ENCODE measurements around the gene BCAS3.

The BCAS3 gene

DNA sequence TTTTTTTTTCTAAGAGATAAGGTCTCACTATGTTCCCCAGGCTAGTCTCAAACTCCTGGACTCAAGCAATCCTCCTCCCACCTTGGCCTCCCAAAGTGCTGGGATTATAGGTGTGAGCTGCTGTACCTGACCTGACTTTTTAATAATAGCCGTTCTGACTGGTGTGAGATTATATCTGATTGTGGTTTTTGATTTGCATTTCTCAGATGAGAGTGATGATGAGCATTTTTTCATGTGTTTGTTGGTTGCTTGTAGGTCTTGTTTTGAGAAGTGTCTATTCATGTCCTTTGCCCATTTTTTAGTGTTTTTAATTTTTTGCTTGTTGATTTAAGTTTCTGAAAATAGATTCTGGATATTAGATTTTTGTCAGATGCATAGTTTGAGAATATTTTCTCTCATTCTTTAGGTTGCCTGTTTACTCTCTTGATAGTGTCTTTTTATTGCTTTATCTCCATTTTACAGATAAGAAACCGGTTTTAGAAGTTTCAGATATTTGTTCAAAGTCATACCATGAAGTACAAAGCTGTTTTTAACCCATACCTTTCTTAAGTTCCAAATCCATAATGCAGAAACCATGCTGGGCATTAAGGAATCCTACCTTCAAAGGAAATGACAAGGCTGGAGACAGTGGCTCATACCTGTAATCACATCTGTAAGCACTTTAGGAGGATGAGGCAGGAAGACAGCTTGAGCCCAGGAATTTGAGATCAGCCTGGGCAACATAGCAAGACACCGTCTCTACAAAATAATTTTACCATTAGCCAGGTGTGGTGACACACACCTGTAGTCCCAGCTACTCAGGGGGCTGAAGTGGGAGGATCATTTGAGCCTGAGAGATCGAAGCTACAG is 553.5 kb downstream of the BCAS3 start:
- Histone ChIP-seq H3K4me1 (ENCODE audit: control extremely low read depth in 1 of 4, control insufficient read depth in 4 of 4, insufficient read depth in 4 of 4, low read length in 3 of 4) (peaks cover 0 to 7% (median 0%) of the 10 kb centered on the region in 4 experiments), H3K27me3 (replicated peaks in 2 of 5; ENCODE audit: control insufficient read depth in 4 of 5, insufficient read depth in 5 of 5, low read length in 4 of 5) (peaks cover 0 to 15% (median 0%) of the 10 kb centered on the region in 5 experiments), H3K9me3 (ENCODE audit: control extremely low read depth in 1 of 5, control insufficient read depth in 4 of 5, insufficient read depth in 2 of 5, low read depth in 1 of 5, low read length in 4 of 5) (no peaks in the 10 kb centered on the region), H3K27ac (ENCODE audit: insufficient read depth in 1 of 2, low read depth in 1 of 2, low read length in 2 of 2, poor library complexity in 1 of 2, severe bottlenecking in 2 of 2) (no peak overlapping the region), H3K36me3 (ENCODE audit: control insufficient read depth in 4 of 4, insufficient read depth in 4 of 4, low read length in 3 of 4) (no peaks in the 10 kb centered on the region), H3K4me3 (ENCODE audit: control insufficient read depth in 1 of 7, extremely low read depth in 1 of 7, insufficient read depth in 4 of 7, low read depth in 2 of 7, low read length in 6 of 7) (no peak overlapping the region)
- POLR2A ChIA-PET: no interaction called here
- CTCF ChIA-PET: no interaction called here
- no peak for DNase-seq
- WGBS (ENCODE audit: insufficient coverage): 100% methylated on average over 3 of the region's 4 CpGs

DNA sequence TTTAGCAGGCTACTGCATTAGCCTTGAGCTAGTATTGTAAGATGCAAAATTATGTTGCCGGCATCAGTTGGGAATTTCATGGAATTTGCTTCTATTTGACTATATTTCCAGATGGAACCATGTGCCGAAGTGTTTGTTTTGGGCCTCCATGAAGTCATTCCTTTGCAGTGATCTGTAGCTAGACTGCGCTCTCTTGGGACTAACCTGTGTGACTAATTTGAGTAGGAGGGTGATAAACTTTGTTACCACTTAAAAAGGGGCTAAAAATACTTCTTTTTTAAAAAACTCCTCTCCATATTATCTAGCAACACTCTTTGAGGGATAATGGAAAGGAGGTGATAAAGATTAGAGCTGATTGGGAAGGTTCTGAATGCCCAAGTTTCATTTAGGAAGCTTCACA is 555.2 kb downstream of the BCAS3 start:
- Histone ChIP-seq H3K27ac (ENCODE audit: insufficient read depth in 1 of 2, low read depth in 1 of 2, low read length in 2 of 2, poor library complexity in 1 of 2, severe bottlenecking in 2 of 2) (no peak overlapping the region), H3K4me1 (ENCODE audit: control extremely low read depth in 1 of 4, control insufficient read depth in 4 of 4, insufficient read depth in 4 of 4, low read length in 3 of 4) (peaks cover 0 to 7% (median 0%) of the 10 kb centered on the region in 4 experiments), H3K9me3 (ENCODE audit: control extremely low read depth in 1 of 5, control insufficient read depth in 4 of 5, insufficient read depth in 2 of 5, low read depth in 1 of 5, low read length in 4 of 5) (peaks cover 0 to 5% (median 2%) of the 10 kb centered on the region in 5 experiments), H3K36me3 (ENCODE audit: control insufficient read depth in 4 of 4, insufficient read depth in 4 of 4, low read length in 3 of 4) (no peaks in the 10 kb centered on the region), H3K27me3 (replicated peaks in 2 of 5; ENCODE audit: control insufficient read depth in 4 of 5, insufficient read depth in 5 of 5, low read length in 4 of 5) (peaks cover 0 to 15% (median 0%) of the 10 kb centered on the region in 5 experiments), H3K4me3 (ENCODE audit: control insufficient read depth in 1 of 7, extremely low read depth in 1 of 7, insufficient read depth in 4 of 7, low read depth in 2 of 7, low read length in 6 of 7) (no peak overlapping the region)
- 92% methylated on average over 2 of the region's 3 CpGs for WGBS (ENCODE audit: insufficient coverage)
- POLR2A ChIA-PET: no interaction called here
- DNase-seq: no peak
- CTCF ChIA-PET: no interaction called here

DNA sequence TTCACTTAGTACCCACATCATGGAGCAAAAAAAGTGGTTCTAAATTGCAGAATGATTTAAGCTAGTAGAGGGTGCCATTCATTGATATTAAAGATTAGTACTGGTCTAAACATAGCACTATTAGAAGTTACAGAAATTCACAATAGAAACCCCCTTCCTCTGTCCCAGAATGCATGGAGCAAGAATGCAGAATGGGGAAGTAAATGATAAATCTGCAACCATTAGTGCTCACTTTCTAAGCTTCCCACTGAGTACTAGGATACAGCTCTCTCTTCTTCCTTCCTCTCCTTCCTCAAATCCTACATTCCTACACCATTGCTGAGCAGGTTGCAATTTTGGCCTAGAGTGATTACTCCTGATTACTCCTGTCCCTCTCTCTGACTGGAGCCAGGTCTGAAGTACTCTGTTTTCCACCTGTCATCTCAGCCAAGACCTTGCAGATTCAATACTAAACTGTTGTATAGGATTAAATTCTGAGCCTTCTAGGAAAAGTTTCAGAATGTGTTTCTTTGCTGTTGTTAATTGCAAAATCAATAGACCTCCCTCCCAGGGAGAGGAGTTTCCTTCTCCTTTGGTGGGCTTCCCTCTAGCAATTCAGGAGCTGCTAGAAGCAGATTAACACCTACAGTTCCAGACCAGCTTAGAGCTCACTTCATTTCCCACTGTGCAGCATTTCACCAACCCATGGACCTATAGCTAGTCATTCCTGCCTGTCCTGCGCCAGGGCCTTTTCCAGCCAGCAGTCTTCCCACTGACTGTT is 556.5 kb downstream of the BCAS3 start:
- Histone ChIP-seq H3K27ac (ENCODE audit: insufficient read depth in 1 of 2, low read depth in 1 of 2, low read length in 2 of 2, poor library complexity in 1 of 2, severe bottlenecking in 2 of 2) (no peak overlapping the region), H3K4me1 (ENCODE audit: control extremely low read depth in 1 of 4, control insufficient read depth in 4 of 4, insufficient read depth in 4 of 4, low read length in 3 of 4) (peaks cover 0 to 7% (median 0%) of the 10 kb centered on the region in 4 experiments), H3K9me3 (ENCODE audit: control extremely low read depth in 1 of 5, control insufficient read depth in 4 of 5, insufficient read depth in 2 of 5, low read depth in 1 of 5, low read length in 4 of 5) (peaks cover 0 to 5% (median 2%) of the 10 kb centered on the region in 5 experiments), H3K4me3 (ENCODE audit: control insufficient read depth in 1 of 7, extremely low read depth in 1 of 7, insufficient read depth in 4 of 7, low read depth in 2 of 7, low read length in 6 of 7) (no peak overlapping the region), H3K36me3 (ENCODE audit: control insufficient read depth in 4 of 4, insufficient read depth in 4 of 4, low read length in 3 of 4) (no peaks in the 10 kb centered on the region), H3K27me3 (replicated peaks in 2 of 5; ENCODE audit: control insufficient read depth in 4 of 5, insufficient read depth in 5 of 5, low read length in 4 of 5) (peaks cover 0 to 24% (median 5%) of the 10 kb centered on the region in 5 experiments)
- 100% methylated on average over 1 of the region's 1 CpG for WGBS (ENCODE audit: insufficient coverage)
- DNase-seq: no peak
- ChIA-PET CTCF (interaction anchor here (1.2 kb wide), 1 partner anchor 8 kb away, joined by 3 read pairs; no protein-coding TSS in a partner anchor), POLR2A (no interaction called here)

DNA sequence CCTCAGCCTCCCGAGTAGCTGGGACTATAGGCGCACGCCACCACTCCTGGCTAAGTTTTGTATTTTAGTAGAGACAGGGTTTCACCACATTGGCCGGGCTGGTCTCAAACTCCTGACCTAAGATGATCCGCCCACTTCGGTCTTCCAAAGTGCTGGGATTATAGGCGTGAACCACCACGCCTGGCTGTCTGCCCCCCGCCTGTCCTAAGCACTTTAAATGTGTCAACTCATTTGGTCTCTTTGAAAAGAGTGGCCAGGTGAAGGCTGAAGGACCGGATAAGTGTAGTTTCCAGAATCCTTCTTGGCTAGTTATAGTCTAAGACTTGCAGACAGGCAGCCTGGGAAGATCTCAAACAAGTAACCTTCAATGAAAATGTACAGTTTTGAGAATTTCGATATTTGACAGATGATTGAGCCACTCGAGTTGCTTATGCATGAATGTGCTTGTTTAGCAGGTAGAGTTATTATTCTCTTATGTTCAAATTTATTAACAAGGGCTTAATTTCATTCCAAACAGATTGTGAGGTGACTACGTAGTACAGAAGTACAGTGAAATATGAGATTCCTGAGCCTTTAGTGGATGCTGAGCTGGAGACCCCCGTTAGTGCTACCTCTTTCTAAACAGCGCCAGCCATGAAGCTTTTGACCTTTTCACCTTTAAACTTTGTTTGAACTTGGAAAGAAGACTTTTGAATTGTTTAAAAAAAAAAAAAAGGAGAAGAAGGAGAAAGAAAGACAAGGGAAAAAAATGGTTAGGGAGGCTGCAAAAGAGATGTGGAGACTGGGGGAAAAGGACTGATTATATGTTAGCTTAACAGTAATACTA is 557.6 kb downstream of the BCAS3 start:
- DNase-seq: no peak
- no peak overlapping the region for H3K4me3 ChIP-seq (ENCODE audit: control insufficient read depth in 1 of 7, extremely low read depth in 1 of 7, insufficient read depth in 4 of 7, low read depth in 2 of 7, low read length in 6 of 7)
- H3K9me3 ChIP-seq (ENCODE audit: control extremely low read depth in 1 of 5, control insufficient read depth in 4 of 5, insufficient read depth in 2 of 5, low read depth in 1 of 5, low read length in 4 of 5): peaks cover 0 to 5% (median 2%) of the 10 kb centered on the region in 5 experiments
- peaks cover 0 to 7% (median 0%) of the 10 kb centered on the region in 4 experiments for H3K4me1 ChIP-seq (ENCODE audit: control extremely low read depth in 1 of 4, control insufficient read depth in 4 of 4, insufficient read depth in 4 of 4, low read length in 3 of 4)
- POLR2A ChIA-PET: interaction anchor here (0.8 kb wide), 1 partner anchor 173 kb away, joined by 3 read pairs; no protein-coding TSS in a partner anchor
- no peaks in the 10 kb centered on the region for H3K36me3 ChIP-seq (ENCODE audit: control insufficient read depth in 4 of 4, insufficient read depth in 4 of 4, low read length in 3 of 4)
- peaks cover 0 to 24% (median 5%) of the 10 kb centered on the region in 5 experiments for H3K27me3 ChIP-seq (replicated peaks in 2 of 5; ENCODE audit: control insufficient read depth in 4 of 5, insufficient read depth in 5 of 5, low read length in 4 of 5)
- 78% methylated on average over 11 of the region's 15 CpGs for WGBS (ENCODE audit: insufficient coverage)
- CTCF ChIA-PET: interaction anchor here (1.2 kb wide), 1 partner anchor 9 kb away, joined by 3 read pairs; no protein-coding TSS in a partner anchor
- no peak overlapping the region for H3K27ac ChIP-seq (ENCODE audit: insufficient read depth in 1 of 2, low read depth in 1 of 2, low read length in 2 of 2, poor library complexity in 1 of 2, severe bottlenecking in 2 of 2)

DNA sequence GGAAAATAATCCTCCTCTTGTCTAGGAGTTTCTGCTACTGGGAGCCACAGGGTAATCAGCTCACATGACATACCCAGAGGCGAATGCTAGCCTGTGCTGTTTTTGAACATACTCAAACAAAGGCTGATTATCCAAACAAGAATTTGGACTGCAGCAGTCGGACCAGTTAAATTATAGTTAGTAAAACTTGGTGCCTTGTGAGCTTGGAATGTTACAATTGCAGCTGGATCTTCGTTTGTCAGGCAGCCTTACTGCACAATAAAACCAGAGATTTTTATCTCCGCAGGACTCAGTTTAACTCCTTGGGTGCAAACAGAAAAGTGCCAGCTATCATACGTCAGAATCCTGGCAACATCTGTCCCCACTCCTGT is 558.2 kb downstream of the BCAS3 start:
- H3K27ac ChIP-seq (ENCODE audit: insufficient read depth in 1 of 2, low read depth in 1 of 2, low read length in 2 of 2, poor library complexity in 1 of 2, severe bottlenecking in 2 of 2): no peak overlapping the region

DNA sequence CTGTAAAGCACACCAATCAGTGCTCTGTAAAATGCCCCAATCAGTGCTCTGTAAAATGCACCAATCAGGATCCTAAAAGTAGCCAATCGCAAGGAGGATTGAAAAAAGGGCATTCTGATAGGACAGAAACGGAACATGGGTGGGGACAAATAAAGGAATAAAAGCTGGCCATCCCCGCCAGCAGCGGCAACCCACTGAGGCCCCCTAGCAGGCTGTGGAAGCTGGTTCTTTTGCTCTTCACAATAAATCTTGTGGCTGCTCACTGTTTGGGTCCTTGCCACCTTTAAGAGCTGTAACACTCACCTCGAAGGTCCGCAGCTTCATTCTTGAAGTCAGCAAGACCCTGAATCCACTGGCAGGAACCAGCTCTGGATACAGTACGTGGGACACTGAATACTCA is 559.6 kb downstream of the BCAS3 start:
- ChIA-PET CTCF (interaction anchor here (0.9 kb wide), 1 partner anchor 11 kb away, joined by 3 read pairs; no protein-coding TSS in a partner anchor), POLR2A (interaction anchor here (0.6 to 0.7 kb wide), 2 partner anchors 33 to 262 kb away, joined by 3 to 4 read pairs; no protein-coding TSS in a partner anchor)

More for the DNA sequence above, 558.2 kb downstream of the BCAS3 start:
- DNase-seq: no peak
- 98% methylated on average over 5 of the region's 5 CpGs for WGBS (ENCODE audit: insufficient coverage)
- ChIA-PET POLR2A (interaction anchor here (0.8 kb wide), 1 partner anchor 173 kb away, joined by 3 read pairs; no protein-coding TSS in a partner anchor), CTCF (interaction anchor here (0.6 kb wide), 1 partner anchor 41 kb away, joined by 3 read pairs; no protein-coding TSS in a partner anchor)
- no peaks in the 10 kb centered on the region for H3K36me3 ChIP-seq (ENCODE audit: control insufficient read depth in 4 of 4, insufficient read depth in 4 of 4, low read length in 3 of 4)
- H3K4me1 ChIP-seq (ENCODE audit: control extremely low read depth in 1 of 4, control insufficient read depth in 4 of 4, insufficient read depth in 4 of 4, low read length in 3 of 4): peaks cover 0 to 7% (median 0%) of the 10 kb centered on the region in 4 experiments
- no peak overlapping the region for H3K4me3 ChIP-seq (ENCODE audit: control insufficient read depth in 1 of 7, extremely low read depth in 1 of 7, insufficient read depth in 4 of 7, low read depth in 2 of 7, low read length in 6 of 7)
- H3K9me3 ChIP-seq (ENCODE audit: control extremely low read depth in 1 of 5, control insufficient read depth in 4 of 5, insufficient read depth in 2 of 5, low read depth in 1 of 5, low read length in 4 of 5): peaks cover 0 to 5% (median 2%) of the 10 kb centered on the region in 5 experiments
- peaks cover 0 to 24% (median 5%) of the 10 kb centered on the region in 5 experiments for H3K27me3 ChIP-seq (replicated peaks in 2 of 5; ENCODE audit: control insufficient read depth in 4 of 5, insufficient read depth in 5 of 5, low read length in 4 of 5)

More for the DNA sequence above, 559.6 kb downstream of the BCAS3 start:
- Histone ChIP-seq H3K4me3 (ENCODE audit: control insufficient read depth in 1 of 7, extremely low read depth in 1 of 7, insufficient read depth in 4 of 7, low read depth in 2 of 7, low read length in 6 of 7) (no peak overlapping the region), H3K27ac (ENCODE audit: insufficient read depth in 1 of 2, low read depth in 1 of 2, low read length in 2 of 2, poor library complexity in 1 of 2, severe bottlenecking in 2 of 2) (no peak overlapping the region), H3K27me3 (replicated peaks in 2 of 5; ENCODE audit: control insufficient read depth in 4 of 5, insufficient read depth in 5 of 5, low read length in 4 of 5) (peaks cover 0 to 25% (median 5%) of the 10 kb centered on the region in 5 experiments), H3K9me3 (ENCODE audit: control extremely low read depth in 1 of 5, control insufficient read depth in 4 of 5, insufficient read depth in 2 of 5, low read depth in 1 of 5, low read length in 4 of 5) (peaks cover 0 to 5% (median 2%) of the 10 kb centered on the region in 5 experiments), H3K4me1 (ENCODE audit: control extremely low read depth in 1 of 4, control insufficient read depth in 4 of 4, insufficient read depth in 4 of 4, low read length in 3 of 4) (peaks cover 0 to 7% (median 0%) of the 10 kb centered on the region in 4 experiments), H3K36me3 (ENCODE audit: control insufficient read depth in 4 of 4, insufficient read depth in 4 of 4, low read length in 3 of 4) (no peaks in the 10 kb centered on the region)
- no peak for DNase-seq
- over 99% methylated on average over 7 of the region's 7 CpGs for WGBS (ENCODE audit: insufficient coverage)

Measured in common myeloid progenitor, CD34-positive (primary cell).